Measurements from ENCODE around the gene NCEH1. TPM values are rescaled to one million over a fixed set of nuclear protein-coding genes. Genes with fewer than 3 reads are reported as not detected.

Gene NCEH1
- total and polyA plus RNA-seq, 10 of the 15 experiments (the other 5 are each of a cell fraction or from before 2014, with no cell fraction given): 1.8 to 8.1 (median 4.5) TPM

GRCh38 chr3:172634948-172635347 lies 75.9 kb downstream of the NCEH1 start (continued):
- TF ChIP-seq HSF1 (IDR thresholded peaks at IDR 0.05; ENCODE audit: low read depth, low read length): no peak
- TF ChIP-seq USF1 (IDR thresholded peaks at IDR 0.05; ENCODE audit: borderline replicate concordance, extremely low read length, insufficient read depth, low read depth, low read length): no peak
- TF ChIP-seq E4F1 (IDR thresholded peaks at IDR 0.05; ENCODE audit: borderline replicate concordance, partially characterized antibody): no peak
- TF ChIP-seq IKZF1 (conservative IDR thresholded peaks at IDR 0.05): no peak
- TF ChIP-seq GATAD2B (conservative IDR thresholded peaks at IDR 0.05; ENCODE audit: low read depth): no peak
- no peak for TF ChIP-seq SUPT20H (IDR thresholded peaks at IDR 0.05; ENCODE audit: borderline replicate concordance, control insufficient read depth, low read depth, low read length)
- no peak for TF ChIP-seq SIN3A (IDR thresholded peaks at IDR 0.05; ENCODE audit: low read depth, low read length)
- TF ChIP-seq RB1 (IDR thresholded peaks at IDR 0.05; ENCODE audit: borderline replicate concordance): no peak
- TF ChIP-seq RAD51 (IDR thresholded peaks at IDR 0.05): no peak
- no peak for TF ChIP-seq YY1 (IDR thresholded peaks at IDR 0.05; ENCODE audit: low read depth, low read length)
